GM21526 (cell line): ENCODE data around the gene MARCHF10.

ENCODE experiments used
- ATAC-seq: cut with Tn5 transposase; IDR thresholded peaks from one replicate; pipeline ENCODE4 v1.9.1; 2021; ENCODE audit warnings: moderate library complexity; ENCODE audit not compliant: unreplicated experiment, low FRiP score

MARCHF10 gene

DNA sequence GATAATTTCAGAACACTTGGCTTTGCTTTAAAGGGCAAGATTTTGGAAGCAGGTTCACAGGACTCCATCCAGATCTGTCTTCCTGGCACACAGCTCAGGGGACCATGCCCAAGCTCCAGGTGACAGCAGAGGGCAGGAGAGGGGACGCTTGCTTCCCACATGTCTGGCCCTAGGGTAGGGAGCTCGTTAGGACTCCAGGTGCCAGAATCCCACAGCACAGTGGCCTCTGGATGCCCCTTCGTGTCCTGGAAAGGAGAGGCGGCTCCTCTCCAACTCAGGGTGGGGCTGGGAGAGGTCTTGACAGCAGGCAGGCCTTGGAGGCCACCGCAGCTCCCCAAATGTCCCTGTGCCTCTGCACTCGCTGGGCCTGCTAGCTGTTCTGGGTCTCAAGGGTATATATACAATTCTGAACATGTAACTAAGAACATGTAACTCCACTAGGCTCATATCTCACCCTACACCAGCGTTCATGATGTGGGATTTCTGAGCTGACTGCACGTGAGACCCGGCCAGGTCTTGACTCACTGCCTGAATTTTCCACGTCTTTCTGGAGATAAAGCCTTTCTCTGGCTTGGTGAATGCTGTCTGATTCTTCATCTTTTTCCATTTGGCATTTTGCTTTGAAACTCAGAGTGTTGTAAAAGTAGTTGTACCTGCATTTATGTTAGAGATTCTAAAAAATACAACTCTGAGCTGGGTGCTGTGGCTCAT is 52.8 kb downstream of the MARCHF10 start:
- ATAC-seq, result no peak

- no peak for ATAC-seq
Observed at GRCh38 chr17:62754631-62755030, 53.5 kb downstream of the MARCHF10 start.

- no peak for ATAC-seq
Observed at GRCh38 chr17:62753562-62753961, 54.6 kb downstream of the MARCHF10 start.

DNA sequence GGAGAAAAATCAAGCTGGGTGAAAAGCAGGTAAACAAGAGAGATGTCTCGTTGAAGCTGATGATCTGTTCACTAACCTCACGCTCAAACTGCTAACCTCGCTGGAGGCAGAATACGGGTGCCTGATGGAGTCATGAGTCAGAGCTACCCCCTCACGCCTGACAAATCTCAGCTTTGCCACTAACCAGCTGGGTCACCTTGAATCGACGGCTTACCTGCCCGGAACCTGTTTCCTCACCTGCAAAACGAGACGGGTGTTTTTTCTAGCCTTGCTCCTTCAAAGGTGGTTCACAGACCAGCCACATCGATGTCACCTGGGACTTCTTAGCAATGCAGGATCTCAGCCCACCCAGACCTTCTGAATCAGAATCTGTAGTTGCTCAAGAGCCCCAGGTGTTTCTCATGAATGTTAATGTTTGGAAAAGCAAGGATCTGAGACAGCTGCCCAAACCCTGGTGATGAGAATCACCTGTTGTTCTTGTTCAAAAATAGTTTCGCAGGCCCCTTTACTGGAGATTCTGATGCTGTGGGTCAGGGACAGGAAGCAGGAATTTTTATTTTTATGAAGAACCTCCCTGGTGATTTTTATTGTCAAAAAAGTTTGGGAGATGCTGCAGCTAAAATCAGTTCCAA is 56.9 kb downstream of the MARCHF10 start:
- ATAC-seq, result no peak

DNA sequence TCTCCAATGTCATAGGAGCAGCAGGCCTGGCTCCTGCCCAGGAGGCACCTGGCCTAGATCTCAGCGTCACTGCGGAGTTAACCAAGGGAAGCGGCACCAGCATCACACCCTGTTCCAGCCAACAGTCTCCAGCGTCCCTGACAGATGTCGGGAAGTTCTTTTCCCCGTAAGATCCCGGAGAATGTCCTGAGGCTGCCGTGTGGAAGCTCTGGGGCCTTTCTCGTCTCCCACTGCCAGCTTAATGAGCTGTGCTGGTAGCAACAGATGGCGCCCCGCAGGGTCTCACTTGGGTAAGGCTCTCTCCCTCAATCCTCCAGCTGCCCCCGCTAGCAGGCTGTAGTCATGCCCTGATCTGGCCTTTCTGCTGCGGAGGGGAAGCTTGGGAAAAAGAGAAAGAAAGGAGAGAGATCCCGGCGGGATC is 57.5 kb downstream of the MARCHF10 start:
- ATAC-seq, result no peak

DNA sequence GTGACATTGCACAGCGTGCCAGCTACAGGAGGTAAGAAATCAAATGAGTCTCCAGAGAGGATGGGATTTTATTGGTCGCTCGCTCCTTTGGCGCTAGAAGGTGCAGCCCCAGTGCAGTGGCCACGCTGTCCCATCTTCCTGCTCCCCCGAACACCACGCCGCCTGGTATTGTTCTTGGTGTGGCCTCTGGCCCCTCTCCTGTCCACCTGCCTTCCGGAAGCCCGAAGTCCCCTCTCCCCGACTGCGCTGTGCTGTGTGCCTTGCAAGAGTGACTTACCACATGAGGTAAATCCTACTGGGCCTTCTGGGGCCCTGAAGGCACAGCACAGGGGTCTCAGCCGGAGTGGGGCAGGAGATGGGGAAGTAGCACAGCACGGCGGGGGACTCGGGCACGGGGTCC is 58.2 kb downstream of the MARCHF10 start:
- no peak for ATAC-seq

GRCh38 chr17:62746941-62747340 is 61.2 kb downstream of the MARCHF10 start:
- ATAC-seq, result no peak

GRCh38 chr17:62745806-62746205 is 62.3 kb downstream of the MARCHF10 start:
- ATAC-seq, result no peak

DNA sequence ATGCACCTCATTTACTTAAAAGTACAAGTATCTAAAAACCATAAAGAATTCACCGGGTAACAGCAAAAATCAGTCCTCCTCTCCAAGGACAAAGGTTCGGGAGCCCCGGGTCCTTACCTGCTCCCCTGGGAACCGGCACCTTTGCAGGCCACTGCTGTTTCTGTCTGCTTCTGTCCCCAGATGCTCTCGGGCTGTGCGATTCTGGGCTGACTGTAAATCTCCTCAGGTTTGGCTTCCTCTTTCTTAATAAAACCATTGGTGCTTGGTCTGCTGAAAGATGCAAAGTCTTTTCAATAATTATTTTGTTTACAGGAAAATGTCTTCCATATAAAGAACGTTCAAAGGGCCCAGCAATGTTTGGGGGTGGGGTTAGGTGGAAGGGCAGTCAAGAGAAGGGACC is 63.9 kb downstream of the MARCHF10 start:
- ATAC-seq, result no peak

GRCh38 chr17:62741290-62741689 is 66.8 kb downstream of the MARCHF10 start:
- no peak for ATAC-seq

DNA sequence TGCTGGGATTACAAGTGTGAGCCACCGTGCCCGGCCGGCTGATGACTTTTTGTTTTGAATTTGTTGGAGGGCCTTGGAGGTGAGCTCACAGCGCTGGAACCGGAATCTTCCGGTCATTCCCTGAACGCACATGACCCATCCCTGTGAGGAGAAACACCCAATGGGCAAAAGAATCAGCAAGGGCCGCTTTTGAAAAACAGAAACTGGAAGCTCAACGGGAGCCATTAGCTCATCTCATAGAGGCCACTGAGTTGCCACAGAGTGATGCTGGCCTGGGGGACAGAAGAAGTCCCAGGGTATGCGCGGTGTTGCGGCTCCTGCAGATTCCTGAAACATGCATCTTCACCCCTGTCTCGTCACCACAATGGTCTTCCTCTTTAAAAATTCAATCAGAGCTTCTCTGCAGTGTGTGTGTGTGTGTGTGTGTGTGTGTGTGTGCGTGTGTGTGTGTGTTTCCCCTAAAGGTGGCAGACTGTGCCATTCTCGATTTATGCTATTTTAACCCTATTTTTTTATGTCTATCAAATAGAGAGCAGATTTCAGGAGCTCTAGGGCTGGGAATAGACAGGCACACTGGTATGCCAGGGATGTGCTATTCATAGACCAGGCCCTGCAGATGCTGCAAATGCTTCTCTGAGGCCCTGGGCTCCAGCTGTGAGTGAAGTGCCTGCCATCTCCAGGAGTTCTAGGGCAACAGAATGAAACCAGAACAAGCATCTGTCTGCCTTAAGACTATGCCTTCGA is 68.3 kb downstream of the MARCHF10 start:
- ATAC-seq, result no peak

GRCh38 chr17:62738281-62738680 is 69.8 kb downstream of the MARCHF10 start:
- no peak for ATAC-seq

DNA sequence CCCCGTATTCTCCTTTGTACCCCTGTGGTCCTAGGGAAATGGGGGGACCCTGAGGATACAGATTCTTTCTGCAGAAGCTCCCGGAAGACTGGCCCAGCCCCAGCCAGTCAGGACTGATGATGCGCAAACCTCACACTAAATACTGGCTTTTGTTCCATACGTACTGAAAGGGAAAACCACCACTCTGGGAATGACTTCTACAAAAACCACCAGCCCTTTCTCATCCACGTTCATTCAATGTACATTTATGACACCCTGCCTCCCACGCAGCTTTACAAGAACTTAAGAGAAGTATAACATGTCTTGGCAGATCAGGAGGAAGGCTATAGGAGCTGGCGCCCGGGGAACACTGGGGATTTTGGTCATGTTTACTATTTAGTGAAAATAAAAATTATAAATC is 70.6 kb downstream of the MARCHF10 start:
- no peak for ATAC-seq

DNA sequence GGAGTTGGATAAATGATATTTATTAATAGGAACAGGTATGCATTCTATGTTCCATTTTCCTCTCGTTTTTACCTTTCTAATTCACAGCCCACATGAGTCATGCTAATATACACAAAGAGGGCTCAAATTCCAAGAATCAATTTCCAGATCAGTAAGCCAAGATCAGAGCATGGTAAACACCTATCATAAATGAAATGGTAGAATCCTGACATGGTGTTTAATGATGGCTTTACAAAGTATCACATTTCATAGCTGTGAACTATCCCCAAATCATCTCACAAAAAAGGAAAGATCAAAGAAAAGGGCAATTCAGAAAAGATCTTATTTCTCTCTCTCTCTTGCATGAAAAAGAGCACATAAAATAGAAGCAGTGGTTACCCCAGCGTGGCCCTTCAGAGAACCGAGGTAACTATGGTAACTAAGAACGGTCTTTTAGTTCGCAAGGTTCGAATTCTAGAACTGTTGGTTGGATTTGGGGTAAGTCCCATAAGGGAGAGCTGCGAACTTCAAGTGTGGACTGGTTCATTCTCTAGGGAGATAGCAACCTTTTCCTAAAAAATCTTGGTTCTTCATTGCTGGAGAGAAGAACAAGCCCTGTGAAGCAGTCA is 73.0 kb downstream of the MARCHF10 start:
- ATAC-seq, result no peak

DNA sequence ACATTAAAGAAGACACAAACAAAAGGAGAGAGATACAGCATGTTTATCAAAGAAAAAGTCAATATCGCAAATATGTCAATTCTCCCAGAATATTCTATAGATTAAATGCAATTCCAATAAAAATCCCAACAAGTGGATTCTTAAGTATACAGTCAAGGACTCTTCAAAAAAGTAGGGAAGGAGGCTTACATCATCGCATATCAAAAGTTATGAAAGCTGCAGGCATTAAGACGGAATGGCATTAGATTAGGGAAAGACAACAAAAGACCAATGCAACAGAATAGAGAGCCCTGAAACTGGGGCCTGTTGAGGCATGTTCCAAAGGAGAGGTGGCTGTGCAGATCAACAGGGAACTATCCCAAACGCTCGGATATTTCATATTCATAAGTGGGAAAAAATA is 76.0 kb downstream of the MARCHF10 start:
- ATAC-seq, result no peak

DNA sequence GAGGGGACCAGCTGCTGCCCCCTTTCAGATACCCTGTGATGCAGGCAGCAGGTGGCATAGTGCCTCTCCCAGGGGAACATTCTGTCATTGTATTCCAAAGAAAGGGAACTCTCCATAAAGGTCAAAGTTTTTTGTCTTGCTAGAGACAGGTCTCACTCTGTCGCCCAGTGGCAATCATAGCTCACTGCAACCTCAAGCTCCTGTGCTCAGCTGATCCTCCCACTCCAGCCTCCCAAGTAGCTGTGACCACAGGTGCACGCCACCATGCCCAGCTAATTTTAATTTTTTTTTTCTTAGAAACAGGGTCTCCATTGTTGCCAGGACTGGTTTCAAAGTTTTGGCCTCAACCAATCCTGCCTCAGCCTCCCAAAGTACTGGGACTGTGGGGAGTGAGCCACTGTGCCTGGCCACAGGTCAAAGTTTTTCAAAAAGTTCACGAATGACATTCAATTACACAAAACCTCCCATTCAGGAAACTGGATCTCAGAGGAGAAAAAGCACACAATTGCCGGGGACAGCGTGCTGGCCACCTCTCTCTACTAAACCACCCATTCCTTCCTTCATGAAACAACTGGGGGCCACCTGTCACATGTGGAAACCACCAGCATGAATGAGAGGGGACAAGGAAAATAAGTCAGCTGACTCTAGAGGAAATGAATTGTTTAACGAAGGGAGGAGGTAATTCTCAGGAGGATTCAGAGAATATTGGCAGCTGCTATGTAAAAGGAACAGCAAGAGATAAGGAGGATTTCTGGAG is 80.0 kb downstream of the MARCHF10 start:
- no peak for ATAC-seq

- ATAC-seq, result no peak
Observed at GRCh38 chr17:62725791-62726249, 82.3 kb downstream of the MARCHF10 start.

DNA sequence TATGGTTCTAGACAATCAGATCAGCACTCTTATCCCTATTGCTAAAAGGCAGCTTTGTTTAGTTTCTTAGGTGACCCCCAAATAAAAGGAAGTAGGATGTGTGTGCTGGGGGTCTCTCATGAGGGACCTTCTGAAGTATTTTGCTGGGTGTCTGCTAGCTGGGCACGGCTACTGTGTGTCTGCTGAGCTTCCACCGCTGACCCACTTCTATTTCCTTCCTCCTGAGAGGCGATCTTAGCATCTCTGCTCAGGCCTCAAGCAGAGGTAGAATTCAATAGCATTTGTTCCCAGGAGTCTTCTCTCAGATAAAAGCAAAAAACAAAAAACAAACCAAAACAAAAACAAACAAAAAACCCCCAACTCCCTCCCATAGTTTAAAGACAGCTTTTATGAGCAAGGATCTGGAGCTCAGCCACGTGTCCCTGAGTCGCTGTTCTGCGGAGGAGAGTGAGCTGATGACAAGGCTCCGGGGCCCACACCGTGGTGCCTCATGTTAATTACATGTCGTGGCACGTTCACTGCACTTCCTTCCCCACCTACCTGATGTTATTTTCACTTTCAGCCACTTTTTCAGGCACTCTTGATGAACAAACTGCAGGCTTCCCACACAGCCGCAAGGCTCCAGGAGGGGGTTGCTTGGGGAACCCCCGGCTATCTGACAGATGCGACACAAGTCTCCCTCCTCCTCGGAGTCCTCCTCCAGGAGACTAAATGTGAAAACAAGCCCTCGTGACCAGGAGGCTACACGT is 83.5 kb downstream of the MARCHF10 start:
- ATAC-seq, result peak; percentile 92

GRCh38 chr17:62723842-62724241 is 84.3 kb downstream of the MARCHF10 start:
- no peak for ATAC-seq

- no peak for ATAC-seq
Observed at GRCh38 chr17:62722625-62723024, 85.5 kb downstream of the MARCHF10 start.
